ENCODE results near the gene MAJIN.
A peak's percentile ranks its signal among the peaks of the same experiment; 100 is the strongest.
"Not testable (repeated sequence)": the region's sequence is repeated elsewhere in the genome, so short reads cannot be mapped to it uniquely, and the experiment has no call there.

The MAJIN gene

GRCh38 chr11:64971421-64972233 lies at the start of gene MAJIN:
Gene MAJIN (minus strand): TSS chr11:64972108. CDS start chr11:64959405, 12,703 bp downstream.
- DNase-seq = peak; percentile 82

GRCh38 chr11:65021509-65021908 lies 49.6 kb upstream of the MAJIN start:
- DNase-seq = no peak

GRCh38 chr11:65021003-65021402 lies 49.1 kb upstream of the MAJIN start:
- DNase-seq = no peak

GRCh38 chr11:65019824-65020223 lies 47.9 kb upstream of the MAJIN start:
- DNase-seq = no peak

GRCh38 chr11:65017937-65018336 lies 46.0 kb upstream of the MAJIN start:
- no peak for DNase-seq

GRCh38 chr11:65016705-65017104 lies 44.8 kb upstream of the MAJIN start:
- DNase-seq = no peak

GRCh38 chr11:65014726-65015227 lies 42.9 kb upstream of the MAJIN start:
- no peak for DNase-seq

- peak; percentile 92 for DNase-seq
Observed at GRCh38 chr11:65013888-65014725, 42.2 kb upstream of the MAJIN start, which contains the start of gene ARL2. Gene ARL2 (plus strand): TSS chr11:65014160. CDS start chr11:65014208, 48 bp downstream.

GRCh38 chr11:65013130-65013887 lies 41.4 kb upstream of the MAJIN start:
- DNase-seq = peak; percentile 94

- no peak for DNase-seq
Observed at GRCh38 chr11:65008873-65009272, 37.0 kb upstream of the MAJIN start.

GRCh38 chr11:65008016-65008415 lies 36.1 kb upstream of the MAJIN start:
- DNase-seq = no peak

GRCh38 chr11:65003968-65004367 lies 32.1 kb upstream of the MAJIN start:
- DNase-seq = not testable (repeated sequence)

- DNase-seq = no peak
Observed at GRCh38 chr11:65003282-65003681, 31.4 kb upstream of the MAJIN start.

GRCh38 chr11:65002706-65003105 lies 30.8 kb upstream of the MAJIN start:
- DNase-seq = no peak

- DNase-seq = no peak
Observed at GRCh38 chr11:64999478-64999877, 27.6 kb upstream of the MAJIN start.

- no peak for DNase-seq
Observed at GRCh38 chr11:64998690-64999431, 27.0 kb upstream of the MAJIN start.

- DNase-seq = no peak
Observed at GRCh38 chr11:64998141-64998540, 26.2 kb upstream of the MAJIN start.

GRCh38 chr11:64996710-64997380 lies 24.9 kb upstream of the MAJIN start, which contains the start of gene BATF2:
Gene BATF2 (minus strand): TSS chr11:64996971. CDS start chr11:64996914, 57 bp downstream.
- DNase-seq = peak; percentile 94

- no peak for DNase-seq
Observed at GRCh38 chr11:64996327-64996709, 24.4 kb upstream of the MAJIN start.

- no peak for DNase-seq
Observed at GRCh38 chr11:64994318-64994717, 22.4 kb upstream of the MAJIN start.

GRCh38 chr11:64990222-64990923 lies 18.5 kb upstream of the MAJIN start:
- DNase-seq = peak; percentile 51

All from inflammatory macrophage treated with lipopolysaccharide for 4 hours (primary cell).